Prostate gland (tissue), 2 donors: ENCODE measurements around the gene SINHCAF. TPM values are rescaled to one million over a fixed set of nuclear protein-coding genes. Genes with fewer than 3 reads are reported as not detected.

Source experiments
- DNase-seq: peaks from one replicate; pipeline ENCODE4 v3.0.0-alpha.2; 2019; ENCODE audit warnings: low spot score
- H3K27ac ChIP-seq, 2 donors: fragments of 200-600 bp; sonication (generic); 2 replicates each; pipeline ENCODE4 v1.5.1; 2017 to 2019
- H3K27me3 ChIP-seq: fragments of 200-600 bp; sonication (generic); replicated peaks from 2 replicates; pipeline ENCODE4 v1.5.1; 2019; ENCODE audit not compliant: insufficient read depth
- H3K36me3 ChIP-seq, 2 donors: fragments of 200-600 bp; sonication (generic); 1 replicate in 1 of 2; 2 replicates in 1 of 2; pipeline versions ENCODE4 v1.5.1 to v1.8.1; 2017 to 2019
- H3K4me1 ChIP-seq: fragments of 200-600 bp; sonication (generic); replicated peaks from 2 replicates; pipeline ENCODE4 v1.5.1; 2019
- H3K4me3 ChIP-seq, 2 donors: fragments of 200-600 bp; sonication (generic); 2 replicates each; pipeline ENCODE4 v1.5.1; 2017 to 2019
- H3K9me3 ChIP-seq: fragments of 200-600 bp; sonication (generic); 2 replicates; pipeline ENCODE4 v1.5.1; 2017
- POLR2A ChIP-seq: fragments of 450-650 bp; IDR thresholded peaks from one replicate; pipeline ENCODE4 v1.6.1; 2016; ENCODE audit warnings: antibody characterized with exemption, mild to moderate bottlenecking
- POLR2AphosphoS5 ChIP-seq: sonication (generic); formaldehyde crosslinking; IDR thresholded peaks from one replicate; pipeline ENCODE4 v1.6.1; 2017; ENCODE audit warnings: antibody characterized with exemption
- WGBS: methylation state at CpG from one replicate; pipeline ENCODE4 v1.1.5; 2018; 5-methylcytosine and 5-hydroxymethylcytosine counted together
- intact Hi-C: fragments of 100-400 bp; cut with DNase I; formaldehyde crosslinking; loops from one replicate; pipeline ENCODE4 v1.14.2; 2022
- total RNA-seq, 2 donors: library from RNA; depleted of rRNA; stranded (reverse); fragments of >200 nt; gene quantifications; one replicate each; pipeline ENCODE4 v1.1.0, GENCODE V29; 2016
- TF ChIP-seq, protein P1 (sequence below), 4 experiments: fragments of 200-600 bp in 2 of 4; fragments of 450-650 bp in 2 of 4; sonication (generic) in 2 of 4; IDR thresholded peaks; 1 replicate in 3 of 4; 2 replicates in 1 of 4; pipeline ENCODE4 v1.5.1; 2016 to 2019; ENCODE audit warnings: antibody characterized with exemption in 4 of 4, mild to moderate bottlenecking in 2 of 4, moderate library complexity in 2 of 4

Gene SINHCAF
- total RNA-seq, 2 donors from 2014 or later, result 69.1 to 74.1 TPM

DNA sequence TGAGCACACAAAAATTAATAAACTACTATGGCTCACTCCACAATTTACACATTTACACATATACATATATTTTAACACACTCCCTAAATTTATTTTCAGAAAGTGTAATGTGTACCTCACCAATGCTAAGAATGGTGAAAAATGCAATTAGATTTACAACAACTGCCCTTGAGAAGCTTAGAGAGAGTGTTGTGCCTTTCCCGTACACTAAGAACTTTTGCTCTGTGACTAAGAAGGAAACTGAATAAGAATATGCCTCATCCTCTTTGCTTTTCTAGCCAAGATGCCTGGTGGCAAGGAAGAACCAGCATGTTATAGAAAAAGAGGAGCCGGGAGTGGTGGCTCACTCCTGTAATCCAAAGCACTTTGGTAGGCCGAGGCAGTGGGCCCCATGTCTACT, 62.3 kb downstream of the SINHCAF start:
- no peaks in the 10 kb centered on the region for H3K9me3 ChIP-seq
- H3K27me3 ChIP-seq, result no peaks in the 10 kb centered on the region
- no peak overlapping the region for H3K4me3 ChIP-seq
- 90% methylated on average over 3 of the region's 3 CpGs for WGBS
- H3K4me1 ChIP-seq, result no peaks in the 10 kb centered on the region
- H3K36me3 ChIP-seq, result no peaks in the 10 kb centered on the region
- TF ChIP-seq POLR2AphosphoS5 (no peak), POLR2A (no peak)
- TF ChIP-seq, protein P1, sequence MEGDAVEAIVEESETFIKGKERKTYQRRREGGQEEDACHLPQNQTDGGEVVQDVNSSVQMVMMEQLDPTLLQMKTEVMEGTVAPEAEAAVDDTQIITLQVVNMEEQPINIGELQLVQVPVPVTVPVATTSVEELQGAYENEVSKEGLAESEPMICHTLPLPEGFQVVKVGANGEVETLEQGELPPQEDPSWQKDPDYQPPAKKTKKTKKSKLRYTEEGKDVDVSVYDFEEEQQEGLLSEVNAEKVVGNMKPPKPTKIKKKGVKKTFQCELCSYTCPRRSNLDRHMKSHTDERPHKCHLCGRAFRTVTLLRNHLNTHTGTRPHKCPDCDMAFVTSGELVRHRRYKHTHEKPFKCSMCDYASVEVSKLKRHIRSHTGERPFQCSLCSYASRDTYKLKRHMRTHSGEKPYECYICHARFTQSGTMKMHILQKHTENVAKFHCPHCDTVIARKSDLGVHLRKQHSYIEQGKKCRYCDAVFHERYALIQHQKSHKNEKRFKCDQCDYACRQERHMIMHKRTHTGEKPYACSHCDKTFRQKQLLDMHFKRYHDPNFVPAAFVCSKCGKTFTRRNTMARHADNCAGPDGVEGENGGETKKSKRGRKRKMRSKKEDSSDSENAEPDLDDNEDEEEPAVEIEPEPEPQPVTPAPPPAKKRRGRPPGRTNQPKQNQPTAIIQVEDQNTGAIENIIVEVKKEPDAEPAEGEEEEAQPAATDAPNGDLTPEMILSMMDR (IDR thresholded peaks at IDR 0.05), result no peak
- DNase-seq, result no peak
- intact Hi-C loops, result no loop called here
- no peak overlapping the region for H3K27ac ChIP-seq

DNA sequence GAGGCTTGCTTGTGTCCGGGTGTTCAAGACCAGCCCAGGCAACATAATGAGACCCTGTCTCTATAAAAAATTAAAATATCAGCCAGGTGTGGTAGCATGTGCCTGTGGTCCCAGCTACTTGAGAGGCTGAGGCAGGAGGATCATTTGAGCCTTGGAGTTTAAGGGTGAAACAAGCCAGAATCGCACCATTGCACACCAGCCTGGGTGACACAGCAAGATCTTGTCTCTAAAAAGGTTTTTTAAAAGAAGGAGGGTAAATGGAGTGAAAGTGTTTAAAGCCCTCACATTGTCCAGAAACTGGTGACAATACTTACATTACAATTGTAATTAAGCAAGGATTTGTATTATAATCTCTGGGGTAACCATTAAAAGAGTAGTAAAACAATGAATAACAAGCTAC, 64.2 kb downstream of the SINHCAF start:
- H3K36me3 ChIP-seq, result no peaks in the 10 kb centered on the region
- TF ChIP-seq POLR2A (no peak), POLR2AphosphoS5 (no peak)
- TF ChIP-seq, protein P1 (IDR thresholded peaks at IDR 0.05), result no peak
- 86% methylated on average over 2 of the region's 2 CpGs for WGBS

DNA sequence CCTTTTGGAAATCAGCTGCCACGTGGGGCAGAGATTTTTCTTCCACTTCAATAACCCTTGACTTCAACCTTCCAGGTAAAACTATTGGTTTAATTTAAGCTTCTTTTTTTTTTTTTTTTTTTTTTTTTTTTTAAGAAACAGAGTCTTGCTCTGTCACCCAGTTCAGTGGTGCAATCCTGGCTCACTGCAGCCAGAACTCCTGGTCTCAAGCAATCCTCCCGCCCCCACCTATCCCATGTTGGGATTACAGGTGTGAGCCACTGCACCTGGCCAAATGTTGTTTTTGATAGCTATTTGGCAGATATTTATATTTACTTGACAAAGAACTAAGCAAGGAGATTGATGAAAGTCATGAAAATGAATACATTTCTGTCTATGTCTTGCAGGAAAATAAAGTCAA, 65.1 kb downstream of the SINHCAF start:
- WGBS, result 66% methylated on average over 2 of the region's 2 CpGs
- no peaks in the 10 kb centered on the region for H3K4me1 ChIP-seq
- DNase-seq, result no peak
- intact Hi-C loops, result no loop called here
- H3K27ac ChIP-seq, result no peak overlapping the region
- H3K36me3 ChIP-seq, result no peaks in the 10 kb centered on the region
- TF ChIP-seq POLR2AphosphoS5, result no peak
- TF ChIP-seq, protein P1 (IDR thresholded peaks at IDR 0.05), result no peak
- no peak for TF ChIP-seq POLR2A
- no peaks in the 10 kb centered on the region for H3K9me3 ChIP-seq
- no peaks in the 10 kb centered on the region for H3K27me3 ChIP-seq
- H3K4me3 ChIP-seq, result no peak overlapping the region

More for the DNA sequence above, 64.2 kb downstream of the SINHCAF start:
- Histone ChIP-seq H3K27ac (no peak overlapping the region), H3K4me1 (no peaks in the 10 kb centered on the region), H3K4me3 (no peak overlapping the region), H3K27me3 (no peaks in the 10 kb centered on the region), H3K9me3 (no peaks in the 10 kb centered on the region)
- no peak for DNase-seq
- intact Hi-C loops, result no loop called here

DNA sequence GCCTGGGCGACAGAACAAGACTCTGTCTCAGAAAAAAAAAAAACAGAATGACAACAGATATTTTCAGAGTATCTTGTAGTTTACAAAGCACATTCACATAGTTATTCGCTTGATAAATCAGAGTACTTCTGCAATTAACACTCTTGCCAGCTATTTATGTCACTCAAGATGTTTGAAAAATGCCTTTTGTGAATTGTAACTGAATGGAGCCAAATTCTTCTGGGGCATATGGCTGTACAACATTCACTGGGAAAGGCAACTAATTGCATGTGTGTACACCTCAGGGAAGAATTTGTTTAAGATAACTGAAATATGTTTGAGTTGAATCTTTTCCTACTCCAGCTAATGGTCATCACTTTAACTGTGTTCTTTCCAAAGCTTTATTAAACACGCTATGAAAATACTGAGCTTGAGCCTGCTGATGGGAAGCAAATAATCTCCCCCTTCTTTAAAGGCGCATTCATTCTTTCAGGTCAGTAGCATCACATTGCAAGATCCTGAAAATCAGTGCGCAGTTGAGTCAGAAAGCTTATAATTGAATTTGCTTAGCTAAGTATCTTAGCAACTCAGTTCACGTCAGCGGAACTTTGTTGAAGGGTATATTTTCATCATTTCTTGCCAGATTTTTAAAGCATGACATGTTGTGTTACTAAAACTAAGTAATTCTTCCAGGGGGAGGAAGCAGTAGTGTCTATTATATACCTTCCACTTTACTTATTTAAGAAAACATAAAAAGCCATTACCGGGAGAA, 66.6 kb downstream of the SINHCAF start:
- TF ChIP-seq POLR2AphosphoS5 (no peak), POLR2A (no peak)
- TF ChIP-seq, protein P1 (IDR thresholded peaks at IDR 0.05), result no peak
- intact Hi-C loops, result no loop called here

DNA sequence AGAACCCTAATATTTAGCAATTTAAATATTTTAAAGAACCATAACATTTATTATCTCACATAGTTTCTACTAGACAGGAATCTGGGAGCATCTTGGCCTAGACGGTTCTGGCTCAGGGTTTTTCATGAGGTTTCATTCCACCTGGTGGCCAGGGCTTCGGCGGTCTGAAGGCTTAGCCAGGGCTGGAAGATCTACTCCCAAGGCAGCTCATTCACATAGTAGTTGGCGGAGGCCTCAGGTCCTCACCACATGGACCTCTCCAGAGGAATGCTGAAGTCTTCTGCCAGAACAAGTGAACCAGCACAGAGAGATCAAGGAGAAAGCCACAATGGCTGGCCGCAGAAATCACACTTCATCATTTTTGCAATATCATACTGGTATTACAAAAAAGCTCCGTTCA, 68.2 kb downstream of the SINHCAF start:
- 85% methylated on average over 6 of the region's 6 CpGs for WGBS
- Histone ChIP-seq H3K27me3 (no peaks in the 10 kb centered on the region), H3K4me1 (no peaks in the 10 kb centered on the region), H3K36me3 (no peaks in the 10 kb centered on the region), H3K9me3 (no peaks in the 10 kb centered on the region), H3K4me3 (no peak overlapping the region), H3K27ac (no peak overlapping the region)
- intact Hi-C loops, result no loop called here
- TF ChIP-seq, protein P1 (IDR thresholded peaks at IDR 0.05), result no peak
- TF ChIP-seq POLR2AphosphoS5, result no peak
- no peak for DNase-seq

More for the DNA sequence above, 66.6 kb downstream of the SINHCAF start:
- H3K36me3 ChIP-seq, result no peaks in the 10 kb centered on the region
- no peak overlapping the region for H3K4me3 ChIP-seq
- no peak for DNase-seq
- no peaks in the 10 kb centered on the region for H3K27me3 ChIP-seq
- no peaks in the 10 kb centered on the region for H3K9me3 ChIP-seq
- 81% methylated on average over 8 of the region's 8 CpGs for WGBS
- H3K27ac ChIP-seq, result no peak overlapping the region
- H3K4me1 ChIP-seq, result no peaks in the 10 kb centered on the region
